HUDEP-2 (cell line): ENCODE data around the gene AVL9.
A peak's percentile ranks its signal among the peaks of the same experiment; 100 is the strongest.
"Not testable (repeated sequence)": the region's sequence is repeated elsewhere in the genome, so short reads cannot be mapped to it uniquely, and the experiment has no call there.

Experiments
- DNase-seq, 76 experiments: peaks; one replicate each; lab custom pipeline; 2025; ENCODE audit not compliant: unreplicated experiment in 76 of 76; lab: John Stamatoyannopoulos, UW

AVL9 gene

DNA sequence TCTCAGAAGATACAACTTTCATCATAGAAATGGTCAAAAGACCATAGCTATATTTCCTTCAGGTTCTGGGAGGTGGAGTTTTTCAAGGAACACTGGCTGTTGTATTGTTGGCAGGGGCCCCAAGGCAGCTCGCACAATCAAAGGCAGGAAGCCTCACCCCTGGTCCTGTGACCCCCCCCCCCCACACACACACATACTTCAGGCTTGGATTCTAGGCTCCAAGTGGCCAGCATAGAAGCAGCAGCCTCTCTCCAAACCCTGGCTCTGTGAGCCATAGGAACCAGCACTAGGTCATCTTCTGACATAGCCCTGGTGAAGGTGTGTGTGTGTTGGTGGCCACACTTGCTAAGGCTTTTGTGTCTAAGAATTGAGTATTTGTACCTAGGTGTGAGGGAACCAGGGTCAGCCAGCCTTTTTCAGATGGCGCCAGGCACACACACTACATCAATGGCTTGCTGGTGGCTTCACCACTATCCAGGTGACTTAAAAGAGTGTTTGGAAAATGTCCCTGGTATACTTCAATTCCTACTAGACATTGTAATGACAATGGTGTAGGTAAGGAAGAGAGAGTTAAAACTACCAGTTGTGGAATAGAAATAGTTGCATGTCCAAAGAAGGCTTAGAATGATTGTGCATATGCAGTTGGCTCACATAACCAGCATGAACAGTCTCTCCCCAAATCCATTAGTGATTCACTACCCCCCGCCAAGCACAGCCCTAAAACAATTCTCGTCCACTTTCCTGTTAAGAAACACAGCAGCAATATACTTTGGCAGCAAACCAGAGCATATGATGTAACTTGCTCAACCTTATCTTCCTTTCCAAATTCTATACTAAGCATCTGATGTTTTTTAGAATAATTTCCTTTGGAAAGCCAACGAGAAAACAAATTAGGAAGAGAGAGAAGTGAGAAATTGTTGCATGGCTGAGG lies 91.3 kb downstream of the AVL9 start:
- no peak for DNase-seq

DNA sequence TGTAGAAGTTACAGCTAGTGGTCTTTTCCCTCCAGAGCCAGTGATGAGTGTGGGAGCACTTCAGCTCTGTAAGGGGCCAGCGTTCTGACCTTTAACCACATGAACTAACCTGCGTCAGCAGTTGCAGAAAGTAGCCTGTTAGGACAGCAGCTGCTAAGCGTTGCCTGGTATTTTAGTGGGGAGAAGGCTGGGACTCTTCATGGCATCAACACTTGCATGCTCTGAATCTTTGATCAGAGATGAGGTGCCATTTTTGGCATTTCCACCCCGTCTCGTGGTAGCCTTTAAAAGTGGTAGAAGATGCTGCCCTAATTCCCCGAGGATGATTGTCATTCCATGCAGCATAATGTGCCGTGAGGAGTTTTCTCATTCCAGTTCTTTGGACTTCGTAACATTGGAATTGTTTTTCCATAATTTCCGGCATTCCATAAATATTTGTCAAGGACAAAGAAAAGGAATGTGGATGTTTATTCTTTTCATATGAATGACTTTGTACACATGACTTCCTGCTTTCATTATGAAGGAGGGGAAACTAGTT lies 92.2 kb downstream of the AVL9 start:
- DNase-seq: no peak

DNA sequence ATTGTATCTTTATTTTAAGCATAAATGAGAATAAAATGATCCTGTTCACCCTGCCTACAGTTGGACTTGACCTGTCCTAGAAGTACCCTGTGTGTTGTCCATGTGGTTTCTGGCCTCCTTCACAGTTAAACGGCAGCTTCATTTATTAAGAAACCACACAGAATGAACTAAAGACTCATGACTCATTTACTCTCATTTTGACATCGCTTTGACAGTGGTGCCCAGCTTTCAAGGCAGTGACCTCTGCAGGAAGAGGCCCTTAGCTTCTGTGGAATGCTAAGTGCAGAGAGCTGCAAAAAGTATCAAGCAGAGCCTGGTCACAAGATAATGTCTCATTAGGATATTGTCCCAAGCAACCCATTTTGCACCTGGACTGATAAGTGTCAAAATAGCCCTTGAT lies 93.4 kb downstream of the AVL9 start:
- DNase-seq: no peak

DNA sequence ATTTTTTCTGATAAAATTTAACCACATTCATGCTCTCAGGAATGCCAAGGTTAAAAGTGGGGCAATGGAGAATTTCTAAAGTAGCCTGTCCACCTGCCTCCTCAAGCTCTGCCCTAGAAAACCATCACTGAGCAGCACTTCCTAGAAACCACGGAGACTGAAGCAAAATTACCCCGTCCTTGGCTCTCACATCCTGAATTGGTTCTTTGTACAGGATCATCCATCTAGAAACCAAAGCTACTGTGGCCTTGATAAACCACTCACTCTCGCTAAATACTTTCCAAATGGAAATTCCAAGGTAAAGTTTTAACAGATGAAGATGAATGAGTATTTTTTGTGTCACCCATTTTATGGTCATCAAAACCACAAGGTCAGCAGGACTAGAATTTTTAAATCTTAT lies 96.6 kb downstream of the AVL9 start:
- DNase-seq: no peak

DNA sequence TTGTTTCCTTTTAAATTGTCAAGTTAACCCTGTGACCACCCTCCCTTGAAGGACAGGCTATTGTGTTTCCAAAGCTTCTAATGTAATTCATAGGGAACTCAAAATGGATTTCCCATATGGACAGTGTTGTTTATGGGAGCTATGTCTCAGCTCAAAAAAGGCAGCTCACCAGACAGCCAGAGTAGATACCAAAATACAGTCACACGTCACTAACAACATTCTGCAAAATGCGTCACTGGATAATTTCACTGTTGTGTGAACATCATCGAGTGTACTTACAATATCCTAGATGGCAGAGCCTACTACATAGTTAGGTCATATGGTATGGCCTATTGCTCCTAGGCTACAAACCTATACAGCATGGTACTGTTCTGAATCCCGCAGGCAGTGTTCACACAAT lies 97.4 kb downstream of the AVL9 start:
- DNase-seq: no peak

DNA sequence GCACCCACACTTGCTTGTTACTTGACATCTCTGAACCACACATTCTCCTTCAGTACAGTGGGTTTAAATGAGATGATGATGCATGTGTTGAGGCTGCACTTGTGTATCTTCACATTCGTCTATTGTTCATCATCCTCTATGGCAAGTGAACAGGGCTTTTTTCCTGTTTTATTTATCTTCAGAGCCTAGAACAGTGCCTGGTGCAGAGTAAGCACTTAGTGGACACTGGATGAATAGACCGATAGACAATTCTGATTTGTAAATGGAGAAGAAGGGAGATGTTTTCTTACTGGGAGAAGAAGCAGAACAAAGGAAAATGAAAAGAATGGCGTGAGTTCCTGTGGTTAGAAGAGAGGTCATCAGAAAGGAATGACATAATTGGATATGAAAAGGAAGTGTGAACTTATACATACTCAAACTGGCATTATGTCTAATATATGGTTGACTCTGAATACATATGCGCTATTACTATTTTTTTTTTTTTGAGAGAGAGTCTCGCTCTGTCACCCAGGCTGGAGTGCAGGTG lies 99.7 kb downstream of the AVL9 start:
- no peak for DNase-seq

DNA sequence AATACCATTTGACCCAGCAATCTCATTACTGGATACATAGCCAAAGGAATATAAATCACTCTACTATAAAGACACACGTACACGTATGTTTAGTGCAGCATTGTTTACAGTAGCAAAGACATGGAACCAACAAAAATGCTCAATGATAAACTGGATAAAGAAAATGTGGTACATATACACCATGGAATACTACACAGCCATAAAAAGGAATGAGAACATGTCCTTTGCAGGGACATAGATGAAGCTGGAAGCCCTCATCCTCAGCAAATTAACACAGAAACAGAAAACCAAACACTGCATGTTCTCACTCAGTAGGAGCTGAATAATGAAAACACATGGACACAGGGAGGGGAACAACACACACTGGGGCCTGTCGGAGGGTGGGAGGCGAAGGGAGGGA lies 105.9 kb downstream of the AVL9 start:
- DNase-seq: not testable (repeated sequence)

DNA sequence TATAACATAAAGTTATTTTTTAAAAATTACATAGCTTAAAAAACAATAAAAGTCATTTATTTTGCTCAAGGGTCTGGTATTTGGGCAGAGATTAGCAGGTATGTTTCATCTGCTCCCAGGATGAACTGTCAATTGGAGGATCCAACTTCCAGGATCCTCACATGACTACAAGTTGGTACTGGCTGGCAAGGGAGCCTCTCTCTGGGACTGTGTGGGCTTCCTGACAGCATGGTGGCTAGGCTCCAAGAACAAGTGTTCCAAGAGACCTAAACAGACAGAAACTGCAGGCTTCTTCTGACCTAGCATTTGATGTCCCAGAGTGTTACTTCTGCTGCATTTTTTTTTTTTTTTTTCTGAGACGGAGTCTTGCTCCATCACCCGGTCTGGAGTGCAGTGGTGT lies 107.2 kb downstream of the AVL9 start:
- no peak for DNase-seq

DNA sequence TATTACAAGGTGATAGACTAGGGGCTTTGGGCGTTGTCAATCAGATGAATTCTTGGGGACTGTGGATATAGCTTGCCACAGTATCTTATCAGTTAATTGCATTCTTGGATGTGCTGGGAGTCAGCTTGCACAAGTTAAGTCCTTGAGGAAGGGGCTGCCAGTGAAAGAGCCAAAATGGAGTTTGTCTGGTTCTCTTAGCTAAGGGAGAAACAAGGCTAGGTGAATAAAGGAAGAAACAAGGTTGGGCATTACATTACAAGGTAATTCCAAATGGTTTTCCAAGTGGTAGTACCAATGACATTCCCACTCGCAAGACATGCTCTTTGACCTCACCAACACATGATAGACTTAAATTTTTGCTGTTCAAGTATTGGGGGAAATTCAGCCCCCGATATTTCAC lies 108.2 kb downstream of the AVL9 start:
- not testable (repeated sequence) for DNase-seq

DNA sequence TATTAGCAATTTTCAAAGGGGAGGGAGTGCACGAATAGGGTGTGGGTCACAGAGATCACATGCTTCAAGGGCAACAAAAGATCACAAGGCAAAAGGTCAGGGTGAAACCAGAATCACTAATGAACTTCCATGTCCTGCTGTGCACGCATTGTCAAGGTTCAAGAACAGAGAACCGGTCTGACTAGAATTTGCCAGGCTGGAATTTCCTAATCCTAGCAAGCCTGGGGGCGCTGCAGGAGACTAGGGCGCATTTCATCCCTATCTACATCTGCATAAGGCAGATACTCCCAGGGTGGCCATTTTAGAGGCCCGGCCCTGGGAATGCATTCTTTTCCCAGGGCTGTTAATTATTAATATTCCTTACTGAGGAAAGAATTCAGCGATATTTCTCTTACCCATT lies 108.8 kb downstream of the AVL9 start:
- not testable (repeated sequence) for DNase-seq

DNA sequence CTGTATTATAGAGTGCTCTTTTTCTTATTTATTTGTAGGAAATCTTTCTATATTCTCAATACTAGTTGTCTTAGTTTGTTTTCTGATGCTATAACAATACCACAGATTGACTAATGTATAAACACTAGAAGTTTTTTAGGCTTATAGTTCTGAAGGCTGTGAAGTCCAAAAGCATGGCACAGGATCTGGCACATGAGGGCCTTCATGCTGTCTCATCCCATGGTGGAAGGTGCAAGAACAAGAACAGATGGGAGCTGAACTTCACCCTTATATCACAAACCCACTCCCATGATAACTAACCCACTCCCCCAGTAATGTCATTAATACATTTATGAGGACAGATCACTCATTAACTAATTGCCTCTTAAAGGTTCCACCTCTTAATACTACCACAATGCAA lies 109.7 kb downstream of the AVL9 start:
- no peak for DNase-seq

DNA sequence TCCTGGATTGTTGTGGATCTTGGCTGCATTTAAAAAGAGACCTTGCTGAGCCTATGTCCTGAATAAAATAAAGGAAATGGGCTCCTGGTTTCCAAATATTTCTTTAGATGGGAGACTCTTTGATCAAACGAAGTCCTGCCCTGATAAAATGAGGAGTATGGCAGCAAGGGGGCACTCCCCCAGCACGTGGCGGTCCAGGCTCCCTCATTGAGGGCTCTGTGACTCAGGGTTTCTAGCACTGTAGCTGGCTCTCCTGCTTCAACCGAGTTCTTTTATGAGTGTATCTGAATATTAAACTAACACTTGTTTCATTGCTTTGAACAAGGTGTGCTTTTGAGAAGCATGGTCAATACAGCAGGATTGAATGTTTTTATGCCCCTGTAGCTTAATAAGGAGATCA lies 114.2 kb downstream of the AVL9 start:
- no peak for DNase-seq

DNA sequence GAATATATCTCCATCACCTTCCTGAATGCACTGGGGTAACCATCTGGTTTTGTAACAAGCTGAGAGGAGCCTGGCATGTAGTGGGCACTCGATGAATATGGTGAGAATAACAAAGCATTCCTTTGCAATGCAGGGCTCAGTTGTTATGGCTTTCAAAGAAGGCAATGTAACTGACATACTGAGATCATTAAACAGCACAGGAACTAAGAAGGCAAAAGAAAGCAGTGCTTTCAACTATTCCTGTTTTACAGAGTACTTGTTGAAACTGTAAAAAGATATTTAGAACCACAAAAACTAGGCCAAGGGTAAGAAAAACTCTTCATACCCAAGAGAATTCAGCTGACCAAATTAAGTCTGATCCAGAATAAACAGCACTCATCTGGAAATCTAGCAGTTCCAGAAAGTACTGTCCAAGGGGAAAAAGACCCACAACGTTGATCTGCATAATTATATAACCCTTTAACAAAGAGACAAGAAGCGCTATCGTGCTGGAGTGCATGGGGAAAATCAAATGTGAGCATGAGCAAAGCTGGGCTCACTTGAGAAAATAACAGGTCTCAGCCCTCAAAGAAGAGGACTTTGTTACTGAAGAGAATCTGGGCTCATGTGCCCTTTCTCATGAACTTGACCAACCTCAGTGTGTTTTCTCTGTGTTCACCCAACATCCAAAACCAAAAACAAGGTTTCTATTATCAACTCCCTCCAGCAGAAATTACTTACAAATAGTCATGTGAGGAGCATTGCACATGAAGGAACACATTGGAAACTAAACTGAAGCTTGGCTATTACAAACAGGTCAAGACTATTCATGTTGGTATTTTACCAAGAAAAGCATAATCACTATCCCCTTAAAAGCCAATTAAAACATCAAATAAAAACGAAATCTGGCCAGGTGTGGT lies 116.2 kb downstream of the AVL9 start:
- no peak for DNase-seq

DNA sequence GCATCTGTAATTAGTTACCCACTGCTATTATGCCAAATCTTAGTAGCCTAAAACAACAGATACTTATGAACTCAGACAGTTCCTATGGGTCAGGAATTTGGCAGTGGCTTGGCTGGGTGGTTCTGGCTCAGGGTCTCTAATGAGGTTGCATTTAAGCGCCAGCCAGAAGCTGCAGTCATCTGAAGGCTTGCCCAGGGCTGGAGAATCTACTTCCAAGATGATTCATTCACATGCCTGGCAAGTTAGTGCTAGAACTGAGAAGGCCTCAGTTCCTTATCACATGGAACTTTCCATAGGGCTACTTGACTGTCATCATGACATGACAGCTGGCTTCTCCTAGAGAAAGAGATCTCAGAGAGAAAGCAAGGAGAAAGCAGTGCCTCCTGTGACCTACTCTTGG lies 121.3 kb downstream of the AVL9 start:
- DNase-seq: peak in 19 of 76 experiments; percentile 3 to 61 (median 28)

DNA sequence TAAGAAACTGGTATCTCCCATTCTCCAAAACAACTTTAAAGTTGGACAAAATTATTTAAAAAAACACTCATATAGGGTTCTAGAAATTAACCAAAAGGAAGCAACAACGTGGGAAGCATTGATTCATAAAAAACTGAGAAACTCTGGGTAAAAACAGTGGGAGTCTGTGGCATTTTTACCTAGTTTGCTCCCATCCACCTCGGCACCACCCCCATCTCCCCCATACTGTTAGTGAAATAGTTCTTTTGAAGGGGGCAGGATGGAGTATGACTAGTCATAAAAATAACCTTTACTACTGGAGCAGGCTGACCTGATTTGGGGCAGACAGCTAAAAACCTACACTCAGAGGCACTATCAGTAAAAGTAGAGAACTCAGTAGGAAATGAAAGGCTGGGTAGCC lies 123.2 kb downstream of the AVL9 start:
- no peak for DNase-seq

DNA sequence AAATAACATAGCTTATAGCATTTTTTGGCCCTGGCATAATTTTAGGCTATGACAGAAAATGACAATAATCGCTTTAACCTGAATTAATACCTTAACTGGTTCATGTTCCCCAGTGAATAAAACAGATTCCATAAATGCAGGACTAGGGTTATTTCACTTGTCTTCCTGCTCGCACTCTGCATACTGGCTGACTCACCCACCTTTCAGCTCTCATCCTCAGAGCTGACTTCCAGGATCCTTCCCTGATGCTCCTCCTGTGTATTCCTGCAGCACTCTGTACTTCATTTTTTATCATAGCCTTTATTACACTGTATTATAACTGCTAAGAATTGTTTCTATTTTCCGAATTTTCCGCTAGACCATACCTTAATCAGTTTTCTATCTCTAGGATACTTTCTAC lies 123.7 kb downstream of the AVL9 start:
- DNase-seq: no peak

DNA sequence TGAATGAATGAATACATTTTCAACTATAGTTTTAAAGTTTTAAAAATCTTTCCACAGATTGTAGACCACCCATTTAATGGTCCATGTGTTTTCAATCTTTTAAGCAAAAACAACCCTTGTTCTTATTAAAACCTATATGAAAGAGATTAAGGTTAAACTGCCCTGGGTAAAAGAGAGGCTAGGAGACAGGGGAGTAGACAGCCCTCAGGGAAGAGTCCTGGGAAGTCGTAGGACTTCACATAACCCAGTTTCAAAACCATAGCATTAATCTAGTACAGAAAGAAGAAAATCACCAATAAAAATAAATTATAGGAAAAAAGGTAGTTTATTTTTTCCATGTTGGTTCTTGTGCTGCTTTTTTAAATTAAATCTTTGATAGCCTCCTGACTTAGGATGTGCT lies 124.1 kb downstream of the AVL9 start:
- DNase-seq: not testable (repeated sequence)

DNA sequence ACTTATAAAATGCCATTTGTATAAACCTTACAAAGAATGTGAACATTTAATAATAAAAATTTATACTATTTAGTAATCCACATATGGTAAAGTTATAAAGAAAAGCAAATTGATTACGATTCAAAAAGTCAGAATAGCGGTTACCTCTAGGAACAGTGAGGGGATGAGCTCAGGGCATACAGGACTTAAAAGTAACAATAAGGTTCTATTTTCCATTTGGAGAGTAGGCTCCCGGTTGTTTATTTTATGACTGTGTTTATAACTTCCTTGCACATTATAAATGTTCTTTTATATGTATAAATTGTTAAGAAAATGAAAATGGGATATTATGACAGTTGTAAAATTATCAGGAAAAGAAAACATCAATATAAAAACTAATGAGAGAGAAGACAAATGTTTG lies 135.7 kb downstream of the AVL9 start:
- no peak for DNase-seq

DNA sequence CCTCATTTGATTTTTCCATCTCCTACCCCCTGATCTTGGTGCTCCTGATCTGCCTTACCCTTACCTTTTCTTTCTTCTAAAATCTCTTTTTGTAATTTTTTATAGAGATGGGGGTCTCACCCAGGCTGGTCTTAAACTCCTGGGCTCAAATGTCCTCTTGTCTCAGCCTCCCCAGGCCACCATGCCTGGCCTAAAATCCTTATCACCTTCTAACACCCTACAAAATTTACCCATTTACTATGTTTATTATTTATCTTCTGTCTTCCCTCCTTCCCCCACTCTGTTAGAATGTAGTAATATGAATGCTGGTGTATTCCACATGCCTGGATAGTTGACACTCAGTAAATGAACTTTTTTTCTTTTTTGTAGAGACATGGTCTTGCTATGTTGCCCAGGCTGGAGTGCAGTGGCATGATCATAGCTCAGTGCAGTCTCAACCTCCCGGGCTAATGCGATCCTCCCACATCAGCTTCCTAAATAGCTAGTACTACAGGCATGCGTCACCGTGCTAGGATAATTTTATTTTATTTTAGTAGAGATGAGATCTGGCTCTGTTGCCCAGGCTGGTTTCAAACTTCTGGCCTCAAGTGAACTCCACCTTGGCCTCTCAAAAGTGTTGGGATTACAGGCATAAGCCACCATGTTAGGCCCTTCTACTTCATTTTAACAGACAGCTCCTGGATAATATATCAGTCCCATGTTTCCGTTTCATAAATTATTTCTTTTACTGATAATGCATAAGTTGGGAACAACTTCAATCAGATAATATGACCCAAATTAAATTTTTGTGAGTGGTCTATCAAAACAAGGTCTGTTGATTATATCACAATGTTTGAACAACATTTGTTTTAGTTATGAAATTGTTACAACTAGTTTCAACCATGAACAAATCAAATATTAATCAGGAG lies 136.6 kb downstream of the AVL9 start:
- DNase-seq: not testable (repeated sequence)

DNA sequence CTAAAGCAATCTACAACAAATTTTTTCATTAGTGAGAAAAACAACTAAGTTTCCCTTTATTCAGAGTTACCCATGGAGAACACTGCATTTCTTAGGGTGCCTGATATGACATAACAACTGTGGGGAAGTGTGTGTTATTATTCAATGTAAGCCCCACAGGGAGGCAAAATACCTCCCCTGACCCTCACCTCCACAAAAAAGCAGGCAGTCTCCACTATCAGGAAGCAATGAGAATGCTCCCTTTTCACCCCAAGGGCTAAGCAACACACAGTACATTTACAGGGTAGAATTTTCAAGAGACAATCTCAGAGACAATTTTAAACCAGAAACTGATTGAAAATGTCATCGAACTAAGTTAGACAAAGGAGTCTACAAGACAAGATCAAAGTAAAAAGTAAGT lies 138.2 kb downstream of the AVL9 start:
- not testable (repeated sequence) for DNase-seq
